ENCODE results near the gene GALNS. TPM values are rescaled to one million over a fixed set of nuclear protein-coding genes. Genes with fewer than 3 reads are reported as not detected.

Gene GALNS
- total and polyA plus RNA-seq, 2 of the 13 experiments (the other 11 are each of a cell fraction or from before 2014, with no cell fraction given) = 9.2 to 9.8 TPM

GRCh38 chr16:88809676-88810165, 47.0 kb downstream of the GALNS start (continued):
- TF ChIP-seq ZBTB10 (CRISPR knock-in tag; IDR thresholded peaks at IDR 0.05; ENCODE audit: borderline replicate concordance) = no peak
- TF ChIP-seq ZNF234 (CRISPR knock-in tag; conservative IDR thresholded peaks at IDR 0.05) = no peak
- TF ChIP-seq ZNF605 (CRISPR knock-in tag; IDR thresholded peaks at IDR 0.05) = no peak
- TF ChIP-seq ZFP91 (CRISPR knock-in tag; IDR thresholded peaks at IDR 0.05; ENCODE audit: borderline replicate concordance) = peak; percentile 30; the same call in 1 of the 2 replicates

- Histone ChIP-seq H3K9ac (ENCODE audit: insufficient read depth, low read depth, low read length) (no peak overlapping the region), H3K9me3 (ENCODE audit: low read length) (no peaks in the 10 kb centered on the region), H3K27ac (ENCODE audit: extremely low read length, insufficient read depth, low read length) (peak overlapping the region; percentile 76), H2AFZ (ENCODE audit: low read length) (no peak overlapping the region), H3K36me3 (replicated peaks in 1 of 2; ENCODE audit: control insufficient read depth in 1 of 2, insufficient read depth in 2 of 2, low read length in 2 of 2) (peaks cover 15 to 43% of the 10 kb centered on the region in 2 experiments), H4K20me1 (ENCODE audit: insufficient read depth, low read length) (peaks cover 14% of the 10 kb centered on the region; the same call in 1 of the 2 replicates), H3K27me3 (ENCODE audit: control insufficient read depth in 1 of 2, insufficient read depth in 2 of 2, low read length in 2 of 2) (no peaks in the 10 kb centered on the region), H3K4me1 (ENCODE audit: insufficient read depth, low read length) (peaks cover 41% of the 10 kb centered on the region), H3K4me3 (replicated peaks in 1 of 3; ENCODE audit: insufficient read depth in 1 of 3, low read depth in 2 of 3, low read length in 3 of 3) (no peak overlapping the region), H3K4me2 (ENCODE audit: low read depth, low read length) (no peak overlapping the region), H3K79me2 (ENCODE audit: insufficient read depth, low read length) (peaks cover 33% of the 10 kb centered on the region)
- CTCF ChIA-PET (ENCODE audit: low intra/inter-chr PET ratio, low total read pairs) = no interaction called here
- in situ Hi-C loops (cut with HindIII; ENCODE audit: extremely low pct_ligation_motif_present, low pct_unique_long_range_greater_than_20kb) = no loop called here
- no peak for DNase-seq (ENCODE audit: low spot score)
- no peak for ATAC-seq
- BruUV-seq (replicated peaks) = no TSS peak
- intact Hi-C loops (cut with micrococcal nuclease; ENCODE audit: unreplicated experiment) = no loop called here
- WGBS (ENCODE audit: low lambda C conversion rate) = 96% methylated on average over 10 of the region's 10 CpGs
- no peak for FAIRE-seq
- POLR2A ChIA-PET = interaction anchor here (0.8 to 4.9 kb wide), 5 partner anchors 26 to 362 kb away, joined by 3 to 36 read pairs (median 24); partner anchors contain the start of genes CDH15, GALNS, PIEZO1 and TRAPPC2L
- TF ChIP-seq EEA1 (CRISPR knock-in tag; IDR thresholded peaks at IDR 0.05; ENCODE audit: borderline replicate concordance) (0 out of 2 replicates have a peak, but pooled peaks have one; percentile 46), MTA1 (CRISPR knock-in tag; IDR thresholded peaks at IDR 0.05; ENCODE audit: borderline replicate concordance) (0 out of 2 replicates have a peak, but pooled peaks have one; percentile 15), ZBTB7A (CRISPR knock-in tag; IDR thresholded peaks at IDR 0.05) (0 out of 2 replicates have a peak, but pooled peaks have one; percentile 12), POLR2G (IDR thresholded peaks at IDR 0.05; ENCODE audit: low read depth, low read length) (peak; percentile 64), RAD51 (IDR thresholded peaks at IDR 0.05; ENCODE audit: borderline replicate concordance) (no peak), CEBPB (IDR thresholded peaks at IDR 0.05; ENCODE audit: borderline replicate concordance, low read depth, low read length) (no peak), PATZ1 (CRISPR knock-in tag; IDR thresholded peaks at IDR 0.05) (peak; percentile 7; the same call in 1 of the 2 replicates), BORCS8-MEF2B (CRISPR knock-in tag; IDR thresholded peaks at IDR 0.05) (peak; percentile 49; the same call in 1 of the 2 replicates), ZNF207 (IDR thresholded peaks at IDR 0.05; ENCODE audit: borderline replicate concordance) (no peak)
Measured at GRCh38 chr16:88809068-88809675, 47.6 kb downstream of the GALNS start.
